ENCODE data around the gene ARID3A. TPM values are rescaled to one million over a fixed set of nuclear protein-coding genes. Genes with fewer than 3 reads are reported as not detected.

Gene ARID3A
- total RNA-seq, 1 experiment from 2014 or later, result 5.6 TPM

DNA sequence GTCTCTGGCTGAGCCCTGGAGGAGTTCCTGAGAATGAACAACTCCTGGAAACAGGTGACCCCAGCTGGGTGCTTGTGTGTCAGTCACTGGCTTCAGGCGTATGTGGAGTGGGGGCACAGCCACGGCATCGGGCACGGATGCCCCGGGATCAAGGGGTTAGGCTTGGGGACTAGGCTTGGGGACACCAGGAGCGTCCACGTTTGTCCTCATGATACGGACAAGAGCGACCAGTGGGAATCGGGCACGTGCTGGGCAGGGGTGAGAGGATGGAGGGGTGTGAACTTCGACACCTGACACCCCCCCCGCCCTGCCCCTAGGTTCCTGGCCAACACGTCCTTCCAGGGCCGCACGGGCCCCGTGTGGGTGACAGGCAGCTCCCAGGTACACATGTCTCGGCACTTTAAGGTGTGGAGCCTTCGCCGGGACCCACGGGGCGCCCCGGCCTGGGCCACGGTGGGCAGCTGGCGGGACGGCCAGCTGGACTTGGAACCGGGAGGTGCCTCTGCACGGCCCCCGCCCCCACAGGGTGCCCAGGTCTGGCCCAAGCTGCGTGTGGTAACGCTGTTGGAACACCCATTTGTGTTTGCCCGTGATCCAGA lies 78.5 kb downstream of the ARID3A start:
- no peaks in the 10 kb centered on the region for H3F3A ChIP-seq (ENCODE audit: low read length, unreplicated experiment)
- no peak overlapping the region for H3K27ac ChIP-seq (ENCODE audit: low read length)
- no peak overlapping the region for H2AFZ ChIP-seq (ENCODE audit: low read length)
- BruUV-seq (replicated peaks), result no TSS peak
- H3K36me3 ChIP-seq (ENCODE audit: low read depth, low read length), result no peaks in the 10 kb centered on the region
- DNase-seq (no peak), ATAC-seq (no peak)
- no peaks in the 10 kb centered on the region for H3K4me1 ChIP-seq (ENCODE audit: insufficient read depth, low read length)
- no peaks in the 10 kb centered on the region for H3K27me3 ChIP-seq (ENCODE audit: low read length)
- H3K4me2 ChIP-seq (ENCODE audit: low read length), result no peak overlapping the region
- no peaks in the 10 kb centered on the region for H3K79me2 ChIP-seq (ENCODE audit: low read length)
- TF ChIP-seq EZH2 (IDR thresholded peaks at IDR 0.05; ENCODE audit: low read length, unreplicated experiment) (no peak), EZH2phosphoT487 (IDR thresholded peaks at IDR 0.05; ENCODE audit: borderline replicate concordance, low read length) (no peak)
- TF ChIP-seq, protein P1, sequence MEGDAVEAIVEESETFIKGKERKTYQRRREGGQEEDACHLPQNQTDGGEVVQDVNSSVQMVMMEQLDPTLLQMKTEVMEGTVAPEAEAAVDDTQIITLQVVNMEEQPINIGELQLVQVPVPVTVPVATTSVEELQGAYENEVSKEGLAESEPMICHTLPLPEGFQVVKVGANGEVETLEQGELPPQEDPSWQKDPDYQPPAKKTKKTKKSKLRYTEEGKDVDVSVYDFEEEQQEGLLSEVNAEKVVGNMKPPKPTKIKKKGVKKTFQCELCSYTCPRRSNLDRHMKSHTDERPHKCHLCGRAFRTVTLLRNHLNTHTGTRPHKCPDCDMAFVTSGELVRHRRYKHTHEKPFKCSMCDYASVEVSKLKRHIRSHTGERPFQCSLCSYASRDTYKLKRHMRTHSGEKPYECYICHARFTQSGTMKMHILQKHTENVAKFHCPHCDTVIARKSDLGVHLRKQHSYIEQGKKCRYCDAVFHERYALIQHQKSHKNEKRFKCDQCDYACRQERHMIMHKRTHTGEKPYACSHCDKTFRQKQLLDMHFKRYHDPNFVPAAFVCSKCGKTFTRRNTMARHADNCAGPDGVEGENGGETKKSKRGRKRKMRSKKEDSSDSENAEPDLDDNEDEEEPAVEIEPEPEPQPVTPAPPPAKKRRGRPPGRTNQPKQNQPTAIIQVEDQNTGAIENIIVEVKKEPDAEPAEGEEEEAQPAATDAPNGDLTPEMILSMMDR (conservative IDR thresholded peaks at IDR 0.05; ENCODE audit: low read depth, low read length), result no peak
- ChIA-PET POLR2A (ENCODE audit: unreplicated experiment) (no interaction called here), CTCF (interaction anchor here (0.8 kb wide), 1 partner anchor 15 kb away, joined by 4 read pairs; no protein-coding TSS in a partner anchor)
- no peaks in the 10 kb centered on the region for H4K20me1 ChIP-seq (ENCODE audit: low read length)
- no peaks in the 10 kb centered on the region for H3K9me2 ChIP-seq (replicated peaks; ENCODE audit: low read length)
- H3K4me3 ChIP-seq (ENCODE audit: low read length), result no peak overlapping the region
- H3K9ac ChIP-seq (ENCODE audit: low read length), result no peak overlapping the region
- H3K9me3 ChIP-seq (ENCODE audit: low read length), result no peaks in the 10 kb centered on the region
- intact Hi-C loops (cut with micrococcal nuclease), result no loop called here

DNA sequence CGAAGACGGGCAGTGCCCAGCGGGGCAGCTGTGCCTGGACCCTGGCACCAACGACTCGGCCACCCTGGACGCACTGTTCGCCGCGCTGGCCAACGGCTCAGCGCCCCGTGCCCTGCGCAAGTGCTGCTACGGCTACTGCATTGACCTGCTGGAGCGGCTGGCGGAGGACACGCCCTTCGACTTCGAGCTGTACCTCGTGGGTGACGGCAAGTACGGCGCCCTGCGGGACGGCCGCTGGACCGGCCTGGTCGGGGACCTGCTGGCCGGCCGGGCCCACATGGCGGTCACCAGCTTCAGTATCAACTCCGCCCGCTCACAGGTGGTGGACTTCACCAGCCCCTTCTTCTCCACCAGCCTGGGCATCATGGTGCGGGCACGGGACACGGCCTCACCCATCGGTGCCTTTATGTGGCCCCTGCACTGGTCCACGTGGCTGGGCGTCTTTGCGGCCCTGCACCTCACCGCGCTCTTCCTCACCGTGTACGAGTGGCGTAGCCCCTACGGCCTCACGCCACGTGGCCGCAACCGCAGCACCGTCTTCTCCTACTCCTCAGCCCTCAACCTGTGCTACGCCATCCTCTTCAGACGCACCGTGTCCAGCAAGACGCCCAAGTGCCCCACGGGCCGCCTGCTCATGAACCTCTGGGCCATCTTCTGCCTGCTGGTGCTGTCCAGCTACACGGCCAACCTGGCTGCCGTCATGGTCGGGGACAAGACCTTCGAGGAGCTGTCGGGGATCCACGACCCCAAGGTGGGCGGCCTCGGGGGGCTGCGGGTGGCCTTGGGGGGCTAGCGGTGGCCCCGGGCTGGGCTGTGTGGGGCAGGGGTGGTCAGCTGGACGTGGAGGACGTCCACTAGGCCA lies 79.2 kb downstream of the ARID3A start:
- H3K9me3 ChIP-seq (ENCODE audit: low read length), result no peaks in the 10 kb centered on the region
- no peaks in the 10 kb centered on the region for H3K9me2 ChIP-seq (replicated peaks; ENCODE audit: low read length)
- no peak overlapping the region for H3K4me2 ChIP-seq (ENCODE audit: low read length)
- H3K4me1 ChIP-seq (ENCODE audit: insufficient read depth, low read length), result no peaks in the 10 kb centered on the region
- H3K4me3 ChIP-seq (ENCODE audit: low read length), result no peak overlapping the region
- H3K79me2 ChIP-seq (ENCODE audit: low read length), result no peaks in the 10 kb centered on the region
- intact Hi-C loops (cut with micrococcal nuclease), result no loop called here
- no peak overlapping the region for H3K27ac ChIP-seq (ENCODE audit: low read length)
- TF ChIP-seq EZH2phosphoT487 (IDR thresholded peaks at IDR 0.05; ENCODE audit: borderline replicate concordance, low read length), result no peak
- CTCF ChIA-PET, result no interaction called here
- no peaks in the 10 kb centered on the region for H3K36me3 ChIP-seq (ENCODE audit: low read depth, low read length)
- H3K9ac ChIP-seq (ENCODE audit: low read length), result no peak overlapping the region
- DNase-seq (no peak), ATAC-seq (no peak)
- POLR2A ChIA-PET (ENCODE audit: unreplicated experiment), result no interaction called here
- no TSS peak for BruUV-seq (replicated peaks)
- H3F3A ChIP-seq (ENCODE audit: low read length, unreplicated experiment), result no peaks in the 10 kb centered on the region
- H3K27me3 ChIP-seq (ENCODE audit: low read length), result no peaks in the 10 kb centered on the region
- H4K20me1 ChIP-seq (ENCODE audit: low read length), result no peaks in the 10 kb centered on the region
- H2AFZ ChIP-seq (ENCODE audit: low read length), result no peak overlapping the region

DNA sequence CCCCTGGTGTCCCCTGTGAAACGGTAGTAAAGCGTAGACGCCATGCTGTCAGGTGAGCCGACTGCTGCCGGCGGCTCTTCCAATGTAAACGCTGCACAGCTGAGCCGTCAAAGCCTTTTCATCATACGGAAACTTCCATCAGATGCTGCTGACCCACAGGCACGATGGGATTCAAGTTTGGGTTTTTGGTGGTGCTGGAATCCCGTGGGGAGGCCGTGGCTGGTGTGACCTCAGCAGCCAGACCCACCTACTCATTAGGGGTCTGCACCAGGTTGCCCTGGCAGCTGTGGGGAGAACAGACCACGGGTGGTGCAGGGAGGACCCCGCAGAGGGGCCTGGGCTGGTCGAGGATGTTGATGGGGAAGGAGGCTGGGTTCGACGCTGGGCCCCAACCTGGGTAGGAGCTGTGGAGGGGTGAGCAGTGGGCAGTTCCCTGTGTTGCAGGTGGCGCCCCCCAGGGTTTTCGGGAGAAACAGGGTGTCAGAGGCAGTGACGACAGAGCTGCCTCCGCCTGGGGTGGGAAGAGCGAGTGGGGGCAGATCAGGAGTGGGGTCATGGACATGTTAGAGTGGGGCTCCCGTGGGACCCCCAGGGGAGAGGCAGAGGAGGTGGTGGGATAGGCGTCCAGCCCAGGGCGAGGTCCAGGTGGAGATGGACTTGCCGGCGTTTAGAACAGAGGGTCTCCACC lies 81.0 kb downstream of the ARID3A start:
- TF ChIP-seq EZH2 (IDR thresholded peaks at IDR 0.05; ENCODE audit: low read length, unreplicated experiment) (no peak), EZH2phosphoT487 (IDR thresholded peaks at IDR 0.05; ENCODE audit: borderline replicate concordance, low read length) (no peak)
- TF ChIP-seq, protein P1 (conservative IDR thresholded peaks at IDR 0.05; ENCODE audit: low read depth, low read length), result no peak
- POLR2A ChIA-PET (ENCODE audit: unreplicated experiment), result interaction anchor here (0.5 kb wide), 1 partner anchor 19 kb away, joined by 3 read pairs; the partner anchor contains the start of gene CNN2
- Histone ChIP-seq H3K4me3 (ENCODE audit: low read length) (no peak overlapping the region), H4K20me1 (ENCODE audit: low read length) (no peaks in the 10 kb centered on the region), H2AFZ (ENCODE audit: low read length) (no peak overlapping the region), H3F3A (ENCODE audit: low read length, unreplicated experiment) (no peaks in the 10 kb centered on the region), H3K4me1 (ENCODE audit: insufficient read depth, low read length) (no peaks in the 10 kb centered on the region), H3K79me2 (ENCODE audit: low read length) (no peaks in the 10 kb centered on the region), H3K36me3 (ENCODE audit: low read depth, low read length) (no peaks in the 10 kb centered on the region), H3K27ac (ENCODE audit: low read length) (no peak overlapping the region), H3K27me3 (ENCODE audit: low read length) (no peaks in the 10 kb centered on the region), H3K9ac (ENCODE audit: low read length) (no peak overlapping the region), H3K9me2 (replicated peaks; ENCODE audit: low read length) (no peaks in the 10 kb centered on the region), H3K9me3 (ENCODE audit: low read length) (no peaks in the 10 kb centered on the region), H3K4me2 (ENCODE audit: low read length) (no peak overlapping the region)
- no TSS peak for BruUV-seq (replicated peaks)
- intact Hi-C loops (cut with micrococcal nuclease), result no loop called here
- CTCF ChIA-PET, result no interaction called here
- DNase-seq (no peak), ATAC-seq (no peak)
